GM19328 (cell line): ENCODE measurements around the gene ZFAND3.

ENCODE experiments used
- ATAC-seq: cut with Tn5 transposase; IDR thresholded peaks from one replicate; pipeline ENCODE4 v1.9.1; 2021; ENCODE audit warnings: mild to moderate bottlenecking, moderate library complexity; ENCODE audit not compliant: unreplicated experiment

ZFAND3 gene

GRCh38 chr6:38143191-38144150, 323.9 kb downstream of the ZFAND3 start:
- ATAC-seq = no peak

- ATAC-seq = no peak
Observed at GRCh38 chr6:38144365-38144945, 324.9 kb downstream of the ZFAND3 start.

- no peak for ATAC-seq
Observed at GRCh38 chr6:38146021-38146733, 326.6 kb downstream of the ZFAND3 start.

- ATAC-seq = no peak
Observed at GRCh38 chr6:38146734-38147027, 327.2 kb downstream of the ZFAND3 start.

GRCh38 chr6:38148606-38149005, 329.1 kb downstream of the ZFAND3 start:
- ATAC-seq = no peak

GRCh38 chr6:38149531-38149930, 330.0 kb downstream of the ZFAND3 start:
- ATAC-seq = no peak

DNA sequence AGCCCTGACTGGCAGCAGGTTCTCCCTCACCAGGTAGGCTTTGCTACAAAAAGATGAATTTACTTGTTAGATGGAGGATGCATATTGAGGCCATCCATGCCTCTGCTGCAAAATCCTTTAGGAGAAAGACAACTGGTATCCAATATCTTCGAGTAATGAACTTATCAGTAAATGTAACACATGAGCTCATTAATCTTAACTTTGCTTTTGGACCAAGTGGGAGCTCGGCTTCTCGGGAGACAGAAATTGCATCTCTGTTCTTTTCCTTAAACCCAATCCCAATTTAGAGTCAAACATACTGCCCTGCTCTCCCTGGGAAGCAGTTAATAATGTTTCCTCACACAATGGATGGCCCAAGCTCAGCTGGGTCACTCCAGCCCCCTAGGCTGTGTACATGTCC, 330.5 kb downstream of the ZFAND3 start:
- no peak for ATAC-seq

GRCh38 chr6:38150681-38151296, 331.3 kb downstream of the ZFAND3 start:
- ATAC-seq = no peak

- no peak for ATAC-seq
Observed at GRCh38 chr6:38151580-38152500, 332.3 kb downstream of the ZFAND3 start.

GRCh38 chr6:38152620-38153019, 333.1 kb downstream of the ZFAND3 start:
- no peak for ATAC-seq

GRCh38 chr6:38153076-38153797, 333.7 kb downstream of the ZFAND3 start:
- no peak for ATAC-seq

- ATAC-seq = no peak
Observed at GRCh38 chr6:38153798-38154345, 334.3 kb downstream of the ZFAND3 start.

DNA sequence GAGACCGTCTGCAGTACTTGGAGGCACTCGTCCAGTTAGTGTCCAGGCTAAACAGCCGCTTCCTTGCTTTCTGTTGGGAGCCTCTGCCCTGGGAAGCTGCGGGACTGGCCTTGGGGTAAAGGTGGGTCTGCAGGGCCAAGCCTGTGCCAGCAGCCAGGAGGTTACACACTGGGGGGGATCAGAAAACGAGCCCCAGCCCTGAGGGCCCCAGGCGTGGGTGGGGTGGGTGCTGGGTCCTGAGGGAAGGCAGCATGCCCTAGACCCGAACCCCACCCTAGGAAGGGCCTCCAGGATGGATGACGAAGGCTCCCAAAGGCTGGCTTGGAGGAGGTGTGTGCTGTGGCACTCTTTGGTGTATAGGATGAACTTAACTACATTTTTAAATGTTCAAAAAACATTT, 335.2 kb downstream of the ZFAND3 start:
- ATAC-seq = no peak

DNA sequence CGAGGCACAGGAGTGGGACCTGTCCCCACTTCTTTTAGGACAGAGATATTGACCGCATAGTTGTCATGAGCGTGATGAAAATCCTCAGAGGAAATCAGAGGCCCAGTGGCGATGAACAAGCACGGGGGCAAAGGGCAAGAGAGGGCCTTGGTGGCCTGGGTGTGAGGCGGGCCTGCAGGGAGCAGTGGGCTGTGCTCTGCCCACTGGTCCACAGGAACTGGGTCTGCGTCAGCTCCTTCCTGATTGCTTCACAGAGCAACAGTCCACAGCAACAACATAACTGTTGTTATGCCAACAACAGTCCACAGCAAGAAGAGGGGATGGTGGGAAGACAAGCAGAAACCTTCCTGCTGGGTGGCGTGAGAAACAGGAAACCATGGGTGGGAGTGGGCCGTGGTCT, 335.6 kb downstream of the ZFAND3 start:
- no peak for ATAC-seq

GRCh38 chr6:38155621-38156204, 336.2 kb downstream of the ZFAND3 start:
- no peak for ATAC-seq

GRCh38 chr6:38156818-38157565, 337.5 kb downstream of the ZFAND3 start:
- no peak for ATAC-seq

- no peak for ATAC-seq
Observed at GRCh38 chr6:38157905-38158304, 338.4 kb downstream of the ZFAND3 start.

DNA sequence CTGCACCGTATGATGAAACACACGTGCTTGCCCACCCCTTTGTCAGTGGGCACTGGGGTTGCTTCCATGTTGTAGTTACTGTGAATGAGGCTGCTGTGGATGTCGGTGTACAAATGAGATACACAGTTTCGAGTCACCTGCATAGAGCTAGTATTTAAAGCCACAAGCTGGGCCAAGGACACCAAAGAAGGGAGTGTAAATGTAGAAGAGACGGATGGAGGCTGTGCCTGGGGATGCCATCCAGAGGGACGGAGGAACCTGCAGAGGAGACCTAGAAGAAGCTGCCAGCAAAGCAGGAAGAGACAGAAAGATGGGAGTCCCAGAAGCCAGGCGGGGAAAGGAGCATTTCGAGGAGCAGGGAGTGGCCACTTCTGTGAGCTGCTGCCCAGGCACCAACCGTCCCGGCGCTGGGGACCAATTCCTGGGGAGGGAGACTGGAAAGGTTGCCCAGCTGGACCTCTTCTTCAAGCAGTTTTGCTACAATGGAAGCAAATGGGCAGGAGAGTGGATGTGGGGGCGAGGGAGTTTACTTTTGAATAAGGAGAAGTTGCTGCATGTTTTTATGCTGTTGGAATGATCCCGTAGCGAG, 339.3 kb downstream of the ZFAND3 start:
- ATAC-seq = no peak
